Suprapubic skin (tissue), 4 donors: ENCODE measurements around the gene CCL22. TPM values are rescaled to one million over a fixed set of nuclear protein-coding genes. Genes with fewer than 3 reads are reported as not detected.

ENCODE experiments used
- DNase-seq, 2 donors: peaks; one replicate each; pipeline ENCODE4 v3.0.0-alpha.2; 2019; ENCODE audit warnings: low spot score in 2 of 2
- H3K27ac ChIP-seq: fragments of 200-600 bp; sonication (generic); one replicate; pipeline ENCODE4 v1.5.1; 2019
- H3K27me3 ChIP-seq: fragments of 200-600 bp; sonication (generic); one replicate; pipeline ENCODE4 v1.5.1; 2019
- H3K36me3 ChIP-seq: fragments of 200-600 bp; sonication (generic); one replicate; pipeline ENCODE4 v1.5.1; 2019
- H3K4me1 ChIP-seq: fragments of 200-600 bp; sonication (generic); one replicate; pipeline ENCODE4 v1.5.1; 2019
- H3K4me3 ChIP-seq: fragments of 200-600 bp; sonication (generic); one replicate; pipeline ENCODE4 v1.5.1; 2019; ENCODE audit warnings: mild to moderate bottlenecking
- H3K9me3 ChIP-seq: fragments of 200-600 bp; sonication (generic); one replicate; pipeline ENCODE4 v1.5.1; 2019
- CTCF ChIP-seq, 2 donors: fragments of 200-600 bp in 1 of 2; fragments of 450-650 bp in 1 of 2; sonication (generic) in 1 of 2; IDR thresholded peaks; one replicate each; pipeline ENCODE4 v1.5.1; 2016 to 2019; ENCODE audit warnings: antibody characterized with exemption in 2 of 2, mild to moderate bottlenecking in 1 of 2, moderate library complexity in 1 of 2
- EP300 ChIP-seq: sonication (generic); formaldehyde crosslinking; IDR thresholded peaks from one replicate; pipeline ENCODE4 v1.6.1; 2017; ENCODE audit warnings: antibody characterized with exemption
- POLR2A ChIP-seq, 2 donors: fragments of 450-650 bp; IDR thresholded peaks; one replicate each; pipeline ENCODE4 v1.6.1; 2017; ENCODE audit warnings: antibody characterized with exemption in 2 of 2, mild to moderate bottlenecking in 2 of 2, moderate library complexity in 2 of 2
- POLR2AphosphoS5 ChIP-seq, 3 donors: sonication (generic); formaldehyde crosslinking; IDR thresholded peaks; one replicate each; pipeline ENCODE4 v1.6.1; 2017; ENCODE audit warnings: antibody characterized with exemption in 3 of 3
- WGBS: methylation state at CpG from one replicate; pipeline ENCODE4 v1.1.5; 2018; 5-methylcytosine and 5-hydroxymethylcytosine counted together
- total RNA-seq, 4 donors: library from RNA; depleted of rRNA; stranded (reverse); fragments of >200 nt; gene quantifications; one replicate each; pipeline ENCODE4 v1.1.0, GENCODE V29; 2016

Gene CCL22
- total RNA-seq, 4 donors from 2014 or later: 1.5 to 11.7 (median 3.3) TPM

- Histone ChIP-seq H3K9me3 (no peaks in the 10 kb centered on the region), H3K4me1 (peaks cover 49% of the 10 kb centered on the region)
Measured at GRCh38 chr16:57377080-57377841, 18.7 kb downstream of the CCL22 start.

GRCh38 chr16:57379579-57379978 lies 21.0 kb downstream of the CCL22 start:
- no peaks in the 10 kb centered on the region for H3K9me3 ChIP-seq
- H3K4me1 ChIP-seq: peaks cover 34% of the 10 kb centered on the region
- no peak for DNase-seq
- peaks cover 8% of the 10 kb centered on the region for H3K36me3 ChIP-seq
- H3K4me3 ChIP-seq: no peak overlapping the region
- no peak for TF ChIP-seq EP300
- H3K27me3 ChIP-seq: no peaks in the 10 kb centered on the region
- WGBS: 71% methylated on average over 7 of the region's 10 CpGs
- H3K27ac ChIP-seq: no peak overlapping the region

More at GRCh38 chr16:57377080-57377841, 18.7 kb downstream of the CCL22 start:
- Histone ChIP-seq H3K4me3 (no peak overlapping the region), H3K27me3 (no peaks in the 10 kb centered on the region), H3K27ac (peak overlapping the region; percentile 35), H3K36me3 (peaks cover 4% of the 10 kb centered on the region)
- no peak for DNase-seq
- WGBS: 42% methylated on average over 4 of the region's 5 CpGs
- TF ChIP-seq CTCF (IDR thresholded peaks at IDR 0.05) (no peak), EP300 (no peak), POLR2AphosphoS5 (IDR thresholded peaks at IDR 0.05) (no peak), POLR2A (IDR thresholded peaks at IDR 0.05) (no peak)

GRCh38 chr16:57380671-57381462 lies 22.3 kb downstream of the CCL22 start:
- 68% methylated on average over 8 of the region's 8 CpGs for WGBS
- Histone ChIP-seq H3K36me3 (peaks cover 8% of the 10 kb centered on the region), H3K4me3 (no peak overlapping the region), H3K9me3 (no peaks in the 10 kb centered on the region), H3K27ac (no peak overlapping the region), H3K27me3 (no peaks in the 10 kb centered on the region), H3K4me1 (peaks cover 34% of the 10 kb centered on the region)
- TF ChIP-seq EP300: no peak
- TF ChIP-seq POLR2AphosphoS5 (IDR thresholded peaks at IDR 0.05): no peak
- no peak for TF ChIP-seq CTCF (IDR thresholded peaks at IDR 0.05)
- no peak for TF ChIP-seq POLR2A (IDR thresholded peaks at IDR 0.05)
- DNase-seq: no peak

- Histone ChIP-seq H3K4me3 (no peak overlapping the region), H3K9me3 (no peaks in the 10 kb centered on the region), H3K36me3 (peaks cover 8% of the 10 kb centered on the region), H3K4me1 (peaks cover 37% of the 10 kb centered on the region), H3K27me3 (no peaks in the 10 kb centered on the region), H3K27ac (no peak overlapping the region)
- 84% methylated on average over 10 of the region's 35 CpGs for WGBS
- TF ChIP-seq EP300: no peak
- no peak for TF ChIP-seq CTCF (IDR thresholded peaks at IDR 0.05)
- no peak for TF ChIP-seq POLR2AphosphoS5 (IDR thresholded peaks at IDR 0.05)
- TF ChIP-seq POLR2A (IDR thresholded peaks at IDR 0.05): no peak
- no peak for DNase-seq
Measured at GRCh38 chr16:57381791-57382534, 23.4 kb downstream of the CCL22 start.

GRCh38 chr16:57382535-57383275 lies 24.1 kb downstream of the CCL22 start:
- no peak overlapping the region for H3K27ac ChIP-seq
- 100% methylated on average over 1 of the region's 16 CpGs for WGBS
- peaks cover 8% of the 10 kb centered on the region for H3K36me3 ChIP-seq
- no peaks in the 10 kb centered on the region for H3K9me3 ChIP-seq
- no peak for DNase-seq
- no peaks in the 10 kb centered on the region for H3K27me3 ChIP-seq
- peaks cover 34% of the 10 kb centered on the region for H3K4me1 ChIP-seq
- no peak overlapping the region for H3K4me3 ChIP-seq
- no peak for TF ChIP-seq CTCF (IDR thresholded peaks at IDR 0.05)
- no peak for TF ChIP-seq POLR2A (IDR thresholded peaks at IDR 0.05)
